Testis (tissue), 2 donors: ENCODE results near the gene SWSAP1.

Experiments
- CTCF ChIP-seq, 3 experiments: fragments of 450-650 bp in 2 of 3; fragments of 200-600 bp in 1 of 3; sonication (generic) in 1 of 3; IDR thresholded peaks; one replicate each; pipeline ENCODE4 v1.5.1; 2016 to 2019; ENCODE audit warnings: antibody characterized with exemption in 3 of 3, mild to moderate bottlenecking in 2 of 3, moderate library complexity in 1 of 3
- POLR2A ChIP-seq: fragments of 450-650 bp; IDR thresholded peaks from one replicate; pipeline ENCODE4 v1.6.1; 2017; ENCODE audit warnings: antibody characterized with exemption, mild to moderate bottlenecking, moderate library complexity

GRCh38 chr19:11365557-11366117 lies 8.8 kb upstream of the SWSAP1 start:
- no peak for TF ChIP-seq CTCF (IDR thresholded peaks at IDR 0.05)
- TF ChIP-seq POLR2A: no peak
